ENCODE measurements around the gene PIPOX.

Gene PIPOX

GRCh38 chr17:29099527-29099926 is 56.6 kb downstream of the PIPOX start:
- no peak for DNase-seq (ENCODE audit: low read depth)

- no peak for DNase-seq (ENCODE audit: low read depth)
Measured at GRCh38 chr17:29100296-29100695, 57.4 kb downstream of the PIPOX start.

DNA sequence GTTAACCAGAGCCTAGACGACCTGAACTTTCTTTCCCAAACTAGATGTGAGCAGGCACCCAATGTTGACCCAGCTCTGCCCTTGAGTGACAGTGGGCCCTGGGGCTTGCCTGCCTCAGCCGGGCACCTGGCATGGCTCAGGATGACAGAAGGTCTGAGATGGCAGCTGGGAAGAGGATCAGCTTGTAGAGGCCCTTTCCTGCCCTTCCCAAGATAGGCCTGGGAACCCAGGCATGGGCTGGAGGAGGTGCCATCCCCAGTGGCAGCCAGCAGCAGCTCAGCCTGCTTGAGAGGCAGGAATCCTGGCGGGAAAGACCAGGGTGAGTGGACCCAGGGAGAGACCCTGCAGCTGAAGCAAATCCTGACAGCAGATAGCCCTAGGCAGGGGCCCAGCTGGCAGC is 59.1 kb downstream of the PIPOX start:
- DNase-seq (ENCODE audit: low read depth), result no peak

DNA sequence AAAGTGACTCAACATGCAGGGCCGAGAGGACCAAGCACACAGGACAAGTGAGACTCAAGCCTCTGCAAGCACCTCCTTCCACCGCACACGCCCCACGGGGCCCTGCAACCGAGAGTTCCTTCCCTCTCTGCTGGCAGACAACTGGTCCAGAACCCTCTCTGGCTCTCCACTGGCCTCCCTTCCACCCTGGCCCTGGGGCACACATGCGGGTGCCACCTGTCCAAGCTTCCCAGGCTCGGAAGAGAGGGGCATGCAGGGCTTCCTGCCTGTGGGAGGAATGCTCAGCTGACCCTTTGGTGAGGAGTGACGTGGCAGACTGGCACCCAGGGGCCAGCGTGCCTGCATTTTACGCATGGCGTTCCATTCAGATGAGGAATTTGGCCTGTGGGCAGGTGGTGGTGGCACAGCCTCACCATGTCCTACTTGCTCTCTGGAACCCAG is 59.8 kb downstream of the PIPOX start:
- DNase-seq (ENCODE audit: low read depth), result no peak

DNA sequence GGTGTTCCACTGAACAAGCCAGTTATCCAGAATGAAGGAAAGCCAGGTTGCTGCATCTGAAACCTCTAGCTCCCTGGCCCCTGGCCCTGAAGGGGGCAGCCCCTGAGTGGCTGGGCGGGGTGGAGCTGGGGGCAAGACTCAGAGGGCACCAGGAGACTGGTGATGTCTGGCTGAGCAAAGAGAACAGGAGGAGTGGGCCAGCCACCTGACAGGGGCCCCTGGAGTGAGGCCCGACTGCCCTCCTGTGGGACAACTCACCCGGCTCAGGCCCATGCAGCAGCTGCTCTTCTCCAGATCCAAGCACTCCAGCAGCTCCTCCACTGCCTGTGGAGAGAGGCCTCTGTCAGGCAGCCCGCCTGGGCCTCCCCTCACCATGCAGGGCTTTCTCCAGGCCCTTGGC is 60.4 kb downstream of the PIPOX start:
- no peak for DNase-seq (ENCODE audit: low read depth)

All from stimulated activated CD8-positive, alpha-beta memory T cell treated with anti-CD3 and anti-CD28 coated beads, Interleukin-4, amount 100 ng/mL, for 24 hours (primary cell).